Left renal pelvis (tissue), 4 donors: ENCODE measurements around the gene TPPP2. TPM values are rescaled to one million over a fixed set of nuclear protein-coding genes. Genes with fewer than 3 reads are reported as not detected.

ENCODE experiments used
- DNase-seq, 4 donors: peaks; one replicate each; pipeline ENCODE4 v3.0.0-alpha.2; 2013; ENCODE audit warnings: low read depth in 4 of 4, low spot score in 3 of 4
- polyA plus RNA-seq, 4 donors: library from polyadenylated mRNA; unstranded; fragments of 120-200 nt; gene quantifications; one replicate each; pipeline ENCODE4 v1.2.1, GENCODE V29; 2013; ENCODE audit not compliant: insufficient read length in 4 of 4

Gene TPPP2
- polyA plus RNA-seq, 4 donors, result 0.08 to 4.4 (median 2.7) TPM

- no peak for DNase-seq
Measured at GRCh38 chr14:21073921-21074320, 43.9 kb downstream of the TPPP2 start.

DNA sequence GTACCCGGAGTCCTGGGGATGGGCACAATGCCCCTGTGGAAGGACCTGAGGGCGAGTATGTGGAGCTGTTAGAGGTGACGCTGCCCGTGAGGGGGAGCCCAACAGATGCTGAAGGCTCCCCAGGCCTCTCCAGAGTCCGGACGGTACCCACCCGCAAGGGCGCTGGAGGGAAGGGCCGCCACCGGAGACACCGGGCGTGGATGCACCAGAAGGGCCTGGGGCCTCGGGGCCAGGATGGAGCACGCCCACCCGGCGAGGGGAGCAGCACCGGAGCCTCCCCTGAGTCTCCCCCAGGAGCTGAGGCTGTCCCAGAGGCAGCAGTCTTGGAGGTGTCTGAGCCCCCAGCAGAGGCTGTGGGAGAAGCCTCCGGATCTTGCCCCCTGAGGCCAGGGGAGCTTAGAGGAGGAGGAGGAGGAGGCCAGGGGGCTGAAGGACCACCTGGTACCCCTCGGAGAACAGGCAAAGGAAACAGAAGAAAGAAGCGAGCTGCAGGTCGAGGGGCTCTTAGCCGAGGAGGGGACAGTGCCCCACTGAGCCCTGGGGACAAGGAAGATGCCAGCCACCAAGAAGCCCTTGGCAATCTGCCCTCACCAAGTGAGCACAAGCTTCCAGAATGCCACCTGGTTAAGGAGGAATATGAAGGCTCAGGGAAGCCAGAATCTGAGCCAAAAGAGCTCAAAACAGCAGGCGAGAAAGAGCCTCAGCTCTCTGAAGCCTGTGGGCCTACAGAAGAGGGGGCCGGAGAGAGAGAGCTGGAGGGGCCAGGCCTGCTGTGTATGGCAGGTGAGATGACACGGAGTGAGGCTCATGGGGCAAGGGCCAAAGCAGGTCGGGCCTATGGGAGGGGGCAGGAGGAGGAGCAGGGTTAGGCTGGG is 44.6 kb downstream of the TPPP2 start:
- DNase-seq, result no peak

GRCh38 chr14:21075719-21076437 is 45.9 kb downstream of the TPPP2 start:
- DNase-seq, result no peak

DNA sequence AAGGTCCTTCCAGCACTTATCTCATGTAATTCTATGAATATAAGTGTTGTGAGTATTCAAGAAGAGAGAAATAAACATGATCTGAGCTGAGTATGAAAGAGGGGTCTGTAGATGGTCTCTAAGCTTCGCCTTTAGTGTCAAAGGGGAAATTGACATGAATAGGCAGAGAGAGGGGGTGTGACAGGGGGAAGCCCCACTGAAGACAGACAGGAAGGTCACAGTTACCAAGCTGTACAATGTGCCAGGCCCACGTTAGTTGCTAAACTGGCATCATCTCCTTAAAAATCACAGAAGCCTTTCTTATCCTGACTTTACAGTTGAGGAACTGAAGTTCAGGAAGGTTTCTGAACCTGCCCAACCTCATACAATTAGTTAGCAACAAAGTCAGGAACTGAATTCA is 47.7 kb downstream of the TPPP2 start:
- no peak for DNase-seq

- DNase-seq, result no peak
Measured at GRCh38 chr14:21078287-21078686, 48.3 kb downstream of the TPPP2 start.

GRCh38 chr14:21078726-21079125 is 48.7 kb downstream of the TPPP2 start:
- no peak for DNase-seq

DNA sequence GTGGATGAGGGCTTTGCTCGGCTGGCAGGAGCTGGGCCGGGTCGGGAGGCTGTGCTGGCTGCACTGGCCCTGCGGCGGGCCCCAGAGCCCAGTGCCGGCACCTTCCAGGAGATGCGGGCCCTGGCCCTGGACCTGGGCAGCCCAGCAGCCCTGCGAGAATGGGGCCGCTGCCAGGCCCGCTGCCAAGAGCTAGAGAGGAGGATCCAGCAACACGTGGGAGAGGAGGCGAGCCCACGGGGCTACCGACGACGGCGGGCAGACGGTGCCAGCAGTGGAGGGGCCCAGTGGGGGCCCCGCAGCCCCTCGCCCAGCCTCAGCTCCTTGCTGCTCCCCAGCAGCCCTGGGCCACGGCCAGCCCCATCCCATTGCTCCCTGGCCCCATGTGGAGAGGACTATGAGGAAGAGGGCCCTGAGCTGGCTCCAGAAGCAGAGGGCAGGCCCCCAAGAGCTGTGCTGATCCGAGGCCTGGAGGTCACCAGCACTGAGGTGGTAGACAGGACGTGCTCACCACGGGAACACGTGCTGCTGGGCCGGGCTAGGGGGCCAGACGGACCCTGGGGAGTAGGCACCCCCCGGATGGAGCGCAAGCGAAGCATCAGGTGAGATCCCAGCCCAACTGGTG is 51.6 kb downstream of the TPPP2 start:
- no peak for DNase-seq

Other genes with a start within 250 kb of the TPPP2 start
- gene RNASE6, start 248.9 kb upstream of the TPPP2 start, polyA plus RNA-seq, result 1 to 10 TPM; 5.5 to 9.3 (median 8.2) TPM
- gene RNASE1, start 227.4 kb upstream of the TPPP2 start, polyA plus RNA-seq, result 100 to 1,000 TPM; 154 to 359 (median 175) TPM
- under 1 TPM; 0.34 to 0.85 (median 0.60) TPM for gene RNASE3, start 138.8 kb upstream of the TPPP2 start, polyA plus RNA-seq
- gene RNASE2, start 74.7 kb upstream of the TPPP2 start, polyA plus RNA-seq, result 1 to 10 TPM in 2 of 4 donors, under 1 TPM in 2; 0.86 to 1.7 (median 1.1) TPM
- gene METTL17, start 40.2 kb upstream of the TPPP2 start, polyA plus RNA-seq, result 100 to 1,000 TPM in 1 of 4 donors, 10 to 100 TPM in 3; 63.6 to 119 (median 88.0) TPM
- 1 to 10 TPM in 3 of 4 donors, not detected in 1; 1.6 to 2.8 (median 2.5) TPM for gene SLC39A2, start 30.9 kb upstream of the TPPP2 start, polyA plus RNA-seq
- 100 to 1,000 TPM in 3 of 4 donors, 10 to 100 TPM in 1; 85.9 to 169 (median 163) TPM for gene NDRG2, start 5.2 kb upstream of the TPPP2 start, polyA plus RNA-seq
- under 1 TPM in 3 of 4 donors, not detected in 1; 0.44 to 0.95 (median 0.52) TPM for gene RNASE13, start 4.6 kb downstream of the TPPP2 start, polyA plus RNA-seq
- gene RNASE7, start 12.1 kb downstream of the TPPP2 start, polyA plus RNA-seq, result under 1 TPM in 3 of 4 donors, not detected in 1; 0.54 to 0.63 (median 0.55) TPM
- gene RNASE8, start 27.6 kb downstream of the TPPP2 start, polyA plus RNA-seq, result not detected
- 10 to 100 TPM; 65.7 to 87.7 (median 73.2) TPM for gene ARHGEF40, start 40.1 kb downstream of the TPPP2 start, polyA plus RNA-seq
- 10 to 100 TPM; 15.8 to 38.4 (median 22.6) TPM for gene ZNF219, start 68.4 kb downstream of the TPPP2 start, polyA plus RNA-seq
- gene TMEM253, start 70.8 kb downstream of the TPPP2 start, polyA plus RNA-seq, result 1 to 10 TPM in 2 of 4 donors, under 1 TPM in 2; 0.27 to 1.6 (median 1.2) TPM
- gene OR5AU1, start 125.8 kb downstream of the TPPP2 start, polyA plus RNA-seq, result under 1 TPM in 2 of 4 donors, not detected in 2; 0.03 to 0.06 TPM
- gene HNRNPC, start 239.2 kb downstream of the TPPP2 start, polyA plus RNA-seq, result 1,000 to 10,000 TPM in 1 of 4 donors, 100 to 1,000 TPM in 3; 632 to 1,044 (median 906) TPM
- under 1 TPM; 0.40 to 0.56 (median 0.52) TPM for gene RPGRIP1, start 249.9 kb downstream of the TPPP2 start, polyA plus RNA-seq